Dendritic cell treated with granulocyte-macrophage colony-stimulating factor and Interleukin-4, amounts not matched to agents 40 ng/mL and 50 ng/mL, for 4 days (primary cell): ENCODE measurements around the gene PEX14.

Source experiments
- H3K27ac Mint-ChIP-seq: one replicate; pipeline ENCODE4 v1.8.0; 2022; ENCODE audit warnings: mild to moderate bottlenecking, mixed read lengths
- H3K27me3 Mint-ChIP-seq: one replicate; pipeline ENCODE4 v1.8.0; 2022; ENCODE audit warnings: mild to moderate bottlenecking, mixed read lengths
- H3K36me3 Mint-ChIP-seq: one replicate; pipeline ENCODE4 v1.8.0; 2022; ENCODE audit warnings: low read depth, mixed read lengths
- H3K4me1 Mint-ChIP-seq: one replicate; pipeline ENCODE4 v1.8.0; 2022; ENCODE audit warnings: low read depth, mixed read lengths
- H3K4me3 Mint-ChIP-seq: one replicate; pipeline ENCODE4 v1.8.0; 2022; ENCODE audit warnings: mild to moderate bottlenecking, moderate library complexity, mixed read lengths
- H3K9me3 Mint-ChIP-seq: one replicate; pipeline ENCODE4 v1.8.0; 2022; ENCODE audit warnings: mixed read lengths
- intact Hi-C: fragments of 100-400 bp; cut with micrococcal nuclease; formaldehyde crosslinking; loops from one replicate; pipeline ENCODE4 v1.15.0; 2022

The PEX14 gene

GRCh38 chr1:10648689-10649516, 174.2 kb downstream of the PEX14 start:
- Mint-ChIP-seq H3K27me3 (no peaks in the 10 kb centered on the region), H3K4me1 (peaks cover 8% of the 10 kb centered on the region), H3K4me3 (no peak overlapping the region), H3K36me3 (peaks cover 9% of the 10 kb centered on the region), H3K27ac (no peak overlapping the region), H3K9me3 (no peaks in the 10 kb centered on the region)
- intact Hi-C loops: no loop called here

DNA sequence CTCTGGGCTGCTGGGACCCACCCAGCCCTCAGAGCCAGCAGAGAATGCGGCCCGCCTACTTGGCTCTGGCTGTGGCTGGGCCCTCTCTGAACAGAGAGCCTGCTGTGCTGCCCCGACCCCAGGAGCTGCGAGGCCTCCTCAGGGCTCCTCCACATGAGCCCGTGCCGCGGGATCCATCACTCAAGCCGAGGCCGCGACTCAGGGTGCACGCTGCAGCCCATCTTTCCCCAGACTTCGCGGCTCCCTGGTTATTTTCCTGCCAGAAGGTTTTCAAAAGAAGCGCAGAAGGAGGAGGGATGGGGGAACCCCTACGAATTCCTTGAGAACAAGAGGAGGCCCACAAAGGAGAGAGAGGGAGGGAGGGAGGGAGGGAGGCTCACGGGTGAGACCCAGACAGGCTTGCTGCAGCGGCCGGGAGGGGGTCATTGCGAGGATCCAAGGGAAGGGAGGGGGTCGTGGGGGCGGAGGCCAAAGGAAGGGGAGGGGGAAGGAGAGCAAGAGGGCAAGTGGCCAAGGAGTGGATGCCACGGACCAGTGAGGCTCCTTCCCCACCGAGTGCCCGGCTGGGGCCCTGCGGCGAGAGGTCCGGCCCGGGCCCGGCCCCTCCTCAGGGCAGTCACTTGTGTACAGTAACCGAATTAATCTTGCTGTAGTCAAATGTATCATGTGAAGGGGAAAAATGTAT, 174.9 kb downstream of the PEX14 start:
- intact Hi-C loops: no loop called here
- Mint-ChIP-seq H3K36me3 (peaks cover 13% of the 10 kb centered on the region), H3K4me3 (no peak overlapping the region), H3K27me3 (no peaks in the 10 kb centered on the region), H3K4me1 (peaks cover 8% of the 10 kb centered on the region), H3K9me3 (no peaks in the 10 kb centered on the region), H3K27ac (no peak overlapping the region)

DNA sequence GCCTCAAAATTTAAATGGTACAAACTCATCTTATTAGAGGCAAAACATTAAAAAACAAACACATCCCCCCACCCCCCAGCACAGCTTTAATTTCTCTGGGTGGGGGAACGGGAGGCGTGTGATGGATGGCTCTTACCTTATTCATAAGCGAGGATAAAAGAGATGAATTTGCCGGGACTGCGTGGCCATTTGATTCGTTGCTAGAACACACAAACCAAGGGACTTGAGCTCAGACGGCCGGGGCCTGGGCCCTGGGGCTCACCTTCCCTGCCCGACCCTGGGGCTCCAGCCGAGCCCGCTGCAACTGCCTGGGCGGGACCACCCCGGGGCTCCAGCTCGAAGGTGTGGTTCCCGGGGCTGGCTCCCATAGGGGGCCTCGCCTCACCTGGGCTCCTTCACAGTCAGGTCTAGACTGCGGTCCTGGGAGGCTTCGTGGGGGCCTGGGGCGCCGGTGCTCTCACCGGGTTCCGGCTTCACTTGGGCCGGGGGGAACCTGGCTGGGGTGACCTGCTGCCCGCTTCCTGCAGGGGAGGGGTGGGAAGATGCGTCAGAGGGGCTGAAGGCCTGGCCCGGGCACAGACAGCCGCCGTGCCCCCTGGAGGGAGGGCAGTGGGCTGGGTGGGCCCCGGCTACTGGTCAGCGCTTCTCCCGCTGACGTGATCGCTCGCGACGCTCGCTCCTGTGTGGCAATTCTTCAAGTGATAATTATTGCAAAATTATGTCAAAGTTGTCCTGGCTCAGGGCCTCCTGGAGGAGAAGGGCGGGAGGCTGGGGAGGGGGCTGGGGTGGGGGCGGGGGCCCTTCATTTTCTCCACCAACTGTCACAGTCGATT, 176.0 kb downstream of the PEX14 start:
- H3K27ac Mint-ChIP-seq: no peak overlapping the region

GRCh38 chr1:10651389-10651766, 176.6 kb downstream of the PEX14 start:
- Mint-ChIP-seq H3K4me1 (peaks cover 2% of the 10 kb centered on the region), H3K4me3 (no peak overlapping the region), H3K9me3 (no peaks in the 10 kb centered on the region), H3K36me3 (peaks cover 13% of the 10 kb centered on the region), H3K27me3 (no peaks in the 10 kb centered on the region), H3K27ac (no peak overlapping the region)
- intact Hi-C loops: no loop called here

More for the DNA sequence above, 176.0 kb downstream of the PEX14 start:
- no peaks in the 10 kb centered on the region for H3K9me3 Mint-ChIP-seq
- H3K36me3 Mint-ChIP-seq: peaks cover 13% of the 10 kb centered on the region
- H3K4me3 Mint-ChIP-seq: no peak overlapping the region
- no peaks in the 10 kb centered on the region for H3K27me3 Mint-ChIP-seq
- intact Hi-C loops: no loop called here
- peaks cover 8% of the 10 kb centered on the region for H3K4me1 Mint-ChIP-seq

GRCh38 chr1:10651793-10652192, 177.0 kb downstream of the PEX14 start:
- no peak overlapping the region for H3K4me3 Mint-ChIP-seq
- no peaks in the 10 kb centered on the region for H3K9me3 Mint-ChIP-seq
- H3K4me1 Mint-ChIP-seq: no peaks in the 10 kb centered on the region
- H3K36me3 Mint-ChIP-seq: peaks cover 13% of the 10 kb centered on the region
- H3K27ac Mint-ChIP-seq: no peak overlapping the region
- no peaks in the 10 kb centered on the region for H3K27me3 Mint-ChIP-seq
- intact Hi-C loops: no loop called here

GRCh38 chr1:10652626-10653025, 177.9 kb downstream of the PEX14 start:
- no peaks in the 10 kb centered on the region for H3K4me1 Mint-ChIP-seq
- H3K36me3 Mint-ChIP-seq: peaks cover 13% of the 10 kb centered on the region
- intact Hi-C loops: no loop called here
- H3K27ac Mint-ChIP-seq: no peak overlapping the region
- no peaks in the 10 kb centered on the region for H3K9me3 Mint-ChIP-seq
- no peak overlapping the region for H3K4me3 Mint-ChIP-seq
- no peaks in the 10 kb centered on the region for H3K27me3 Mint-ChIP-seq

GRCh38 chr1:10653370-10654125, 178.8 kb downstream of the PEX14 start:
- intact Hi-C loops: no loop called here
- no peaks in the 10 kb centered on the region for H3K4me1 Mint-ChIP-seq
- no peaks in the 10 kb centered on the region for H3K27me3 Mint-ChIP-seq
- H3K27ac Mint-ChIP-seq: no peak overlapping the region
- no peaks in the 10 kb centered on the region for H3K9me3 Mint-ChIP-seq
- peaks cover 13% of the 10 kb centered on the region for H3K36me3 Mint-ChIP-seq
- no peak overlapping the region for H3K4me3 Mint-ChIP-seq

GRCh38 chr1:10655002-10655401, 180.3 kb downstream of the PEX14 start:
- Mint-ChIP-seq H3K36me3 (peaks cover 19% of the 10 kb centered on the region), H3K27me3 (no peaks in the 10 kb centered on the region), H3K9me3 (no peaks in the 10 kb centered on the region), H3K4me1 (no peaks in the 10 kb centered on the region), H3K27ac (no peak overlapping the region), H3K4me3 (no peak overlapping the region)
- intact Hi-C loops: no loop called here

DNA sequence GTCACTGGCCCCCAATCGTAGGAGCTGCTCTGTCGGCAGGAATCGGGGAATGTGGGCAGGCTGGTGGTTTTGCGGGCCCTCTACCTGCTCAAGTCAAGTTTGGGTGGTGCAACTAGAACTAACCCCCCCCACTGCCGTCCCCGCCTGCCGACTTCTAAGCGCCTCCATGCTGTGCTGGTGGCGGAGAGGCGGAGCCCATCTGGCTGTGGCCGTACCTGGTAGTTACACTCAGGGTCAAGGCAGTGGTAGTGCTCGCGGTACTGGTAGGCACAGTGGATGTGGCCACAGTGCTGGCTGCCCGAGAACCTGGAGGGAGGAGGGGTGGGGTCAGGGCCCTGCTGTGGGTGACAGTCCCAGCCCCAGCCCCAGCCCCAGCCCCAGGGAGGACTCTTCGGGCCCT, 181.7 kb downstream of the PEX14 start:
- Mint-ChIP-seq H3K27me3 (no peaks in the 10 kb centered on the region), H3K4me3 (no peak overlapping the region), H3K27ac (no peak overlapping the region), H3K4me1 (no peaks in the 10 kb centered on the region), H3K36me3 (peaks cover 19% of the 10 kb centered on the region), H3K9me3 (no peaks in the 10 kb centered on the region)
- intact Hi-C loops: no loop called here

DNA sequence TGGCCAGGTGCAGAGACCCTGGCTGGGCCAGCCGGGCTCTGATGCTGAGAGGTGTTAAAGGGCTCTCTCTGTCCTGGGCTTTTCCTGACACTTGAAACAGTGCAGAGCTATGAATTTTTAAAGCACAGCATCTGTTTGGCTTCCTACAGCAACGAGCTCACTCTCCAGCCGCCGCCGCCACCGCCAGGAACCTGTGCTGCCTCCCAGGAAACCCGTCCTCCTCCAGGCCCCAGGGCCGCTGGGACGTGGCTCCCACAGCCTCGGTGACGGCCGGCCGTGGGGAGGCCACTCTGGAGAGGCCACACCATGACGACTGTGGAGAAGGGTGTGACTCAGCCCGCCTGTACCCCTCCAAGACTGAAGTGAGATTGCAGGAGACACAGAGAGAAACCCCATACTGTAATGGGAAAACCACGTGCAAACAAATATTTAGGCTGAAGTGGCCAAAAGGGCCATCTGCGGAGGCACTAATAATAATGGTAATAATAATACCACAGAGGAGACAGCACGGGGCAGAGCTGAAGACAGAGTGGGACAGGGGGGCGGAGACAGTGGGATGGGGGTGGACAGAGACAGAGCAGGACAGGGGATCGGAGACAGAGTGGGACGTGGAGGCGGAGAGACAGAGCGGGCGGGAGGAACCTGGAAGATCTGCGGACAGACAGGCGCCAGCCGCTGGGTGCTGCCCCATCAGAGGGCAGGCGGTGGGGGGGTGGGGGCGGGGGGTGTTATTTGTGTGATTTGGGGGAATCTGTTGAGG, 182.5 kb downstream of the PEX14 start:
- H3K4me3 Mint-ChIP-seq: no peak overlapping the region
- no peaks in the 10 kb centered on the region for H3K27me3 Mint-ChIP-seq
- H3K4me1 Mint-ChIP-seq: no peaks in the 10 kb centered on the region
- intact Hi-C loops: no loop called here
- H3K36me3 Mint-ChIP-seq: peaks cover 19% of the 10 kb centered on the region
- H3K27ac Mint-ChIP-seq: no peak overlapping the region
- no peaks in the 10 kb centered on the region for H3K9me3 Mint-ChIP-seq

DNA sequence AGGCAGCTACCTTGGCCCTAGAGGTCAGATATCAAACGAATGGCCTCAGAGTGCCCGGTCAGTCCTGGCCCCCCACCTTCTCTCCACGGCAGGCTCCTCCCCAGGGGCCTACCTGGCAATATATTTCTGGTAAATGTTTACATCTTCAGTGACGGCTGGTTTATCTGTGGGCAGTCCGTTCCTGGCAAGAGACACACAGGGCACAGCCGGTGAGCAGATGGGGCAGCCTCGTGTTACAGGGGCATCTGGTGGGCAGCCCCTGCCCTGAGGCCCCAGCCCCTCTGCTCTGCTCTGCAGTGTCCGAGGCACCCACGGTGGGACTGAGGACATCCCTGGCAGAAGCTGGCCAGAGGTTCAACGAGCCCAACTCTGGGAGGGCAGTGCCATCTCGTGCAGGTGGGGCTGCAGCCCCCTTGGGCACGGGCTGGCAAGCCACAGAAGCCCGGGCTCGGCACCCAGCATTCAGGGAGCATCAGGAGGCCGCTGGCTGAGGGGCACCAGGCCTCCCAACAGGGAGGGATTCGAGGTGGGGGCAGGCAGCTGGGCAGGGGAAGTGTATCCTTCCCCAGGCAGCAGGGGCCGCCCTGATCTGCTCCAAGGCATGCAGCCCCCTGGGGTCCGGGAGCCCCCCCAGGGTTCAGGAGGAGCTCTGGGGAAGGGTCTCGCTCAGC, 183.8 kb downstream of the PEX14 start:
- intact Hi-C loops: no loop called here
- H3K27ac Mint-ChIP-seq: no peak overlapping the region
- H3K27me3 Mint-ChIP-seq: no peaks in the 10 kb centered on the region
- H3K9me3 Mint-ChIP-seq: no peaks in the 10 kb centered on the region
- H3K36me3 Mint-ChIP-seq: peaks cover 14% of the 10 kb centered on the region
- no peak overlapping the region for H3K4me3 Mint-ChIP-seq
- no peaks in the 10 kb centered on the region for H3K4me1 Mint-ChIP-seq

DNA sequence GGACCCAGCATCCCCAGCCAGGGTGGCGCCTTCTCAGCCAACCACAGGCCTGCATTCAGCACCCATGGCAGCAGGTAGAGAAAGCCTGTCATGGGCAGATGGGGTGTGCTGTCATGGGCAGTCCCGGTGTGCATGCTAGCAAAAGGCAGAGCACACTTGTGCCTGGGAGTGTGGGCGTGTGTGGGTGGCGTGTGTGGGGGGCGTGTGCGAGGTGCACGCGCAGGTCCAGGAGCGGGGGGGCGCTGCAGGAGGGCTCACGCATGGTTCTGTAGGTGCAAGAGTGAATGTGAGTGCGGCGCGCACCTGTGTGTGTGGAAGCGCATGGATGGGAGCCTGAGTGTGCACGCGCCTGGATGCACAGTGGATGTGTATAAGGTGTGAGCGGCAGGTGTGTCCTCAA, 184.5 kb downstream of the PEX14 start:
- no peaks in the 10 kb centered on the region for H3K27me3 Mint-ChIP-seq
- intact Hi-C loops: no loop called here
- H3K9me3 Mint-ChIP-seq: no peaks in the 10 kb centered on the region
- H3K4me3 Mint-ChIP-seq: no peak overlapping the region
- H3K36me3 Mint-ChIP-seq: peaks cover 7% of the 10 kb centered on the region
- H3K4me1 Mint-ChIP-seq: no peaks in the 10 kb centered on the region
- no peak overlapping the region for H3K27ac Mint-ChIP-seq
